HG03045 (cell line): ENCODE results near the gene SPN.
"Not testable (repeated sequence)": the region's sequence is repeated elsewhere in the genome, so short reads cannot be mapped to it uniquely, and the experiment has no call there.

Source experiments
- ATAC-seq: cut with Tn5 transposase; IDR thresholded peaks from one replicate; pipeline ENCODE4 v1.9.1; 2021; ENCODE audit warnings: mild to moderate bottlenecking, moderate library complexity; ENCODE audit not compliant: unreplicated experiment

The SPN gene

GRCh38 chr16:29675811-29676643, 13.0 kb downstream of the SPN start:
- ATAC-seq, result no peak

DNA sequence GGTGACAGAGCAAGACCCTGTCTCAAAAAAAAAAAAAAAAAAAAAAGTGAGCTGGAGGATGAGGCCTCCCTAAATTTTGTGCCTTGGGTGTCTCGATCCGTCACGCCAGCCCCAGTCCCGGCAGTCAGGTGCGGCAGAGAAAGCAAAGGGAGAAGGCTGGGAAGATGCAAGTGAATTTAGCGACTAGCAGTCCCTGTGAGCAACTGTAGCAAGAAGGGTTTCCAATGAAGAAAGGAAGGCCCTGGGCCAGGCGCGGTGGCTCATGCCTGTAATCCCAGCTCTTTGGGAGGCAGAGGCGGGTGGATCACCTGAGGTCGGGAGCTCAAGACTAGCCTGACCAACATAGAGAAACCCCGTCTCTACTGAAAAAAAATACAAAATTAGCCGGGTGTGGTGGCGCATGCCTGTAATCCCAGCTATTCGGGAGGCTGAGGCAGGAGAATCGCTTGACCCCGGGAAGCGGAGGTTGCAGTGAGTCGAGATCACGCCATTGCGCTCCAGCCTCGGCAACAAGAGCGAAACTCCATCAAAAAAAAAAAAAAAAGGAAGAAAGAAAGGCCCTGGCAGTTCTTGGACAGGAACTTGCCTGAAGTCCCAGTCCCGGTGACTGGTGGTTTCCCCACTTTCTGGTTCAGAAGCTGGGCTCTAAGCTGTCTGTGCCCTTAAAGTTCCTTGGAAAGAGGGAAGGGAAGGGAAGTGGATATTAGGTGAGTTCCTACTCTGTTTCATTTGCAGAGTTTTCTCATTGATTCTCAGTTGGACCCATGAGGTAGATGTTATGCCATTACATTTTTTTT, 14.1 kb downstream of the SPN start:
- no peak for ATAC-seq

DNA sequence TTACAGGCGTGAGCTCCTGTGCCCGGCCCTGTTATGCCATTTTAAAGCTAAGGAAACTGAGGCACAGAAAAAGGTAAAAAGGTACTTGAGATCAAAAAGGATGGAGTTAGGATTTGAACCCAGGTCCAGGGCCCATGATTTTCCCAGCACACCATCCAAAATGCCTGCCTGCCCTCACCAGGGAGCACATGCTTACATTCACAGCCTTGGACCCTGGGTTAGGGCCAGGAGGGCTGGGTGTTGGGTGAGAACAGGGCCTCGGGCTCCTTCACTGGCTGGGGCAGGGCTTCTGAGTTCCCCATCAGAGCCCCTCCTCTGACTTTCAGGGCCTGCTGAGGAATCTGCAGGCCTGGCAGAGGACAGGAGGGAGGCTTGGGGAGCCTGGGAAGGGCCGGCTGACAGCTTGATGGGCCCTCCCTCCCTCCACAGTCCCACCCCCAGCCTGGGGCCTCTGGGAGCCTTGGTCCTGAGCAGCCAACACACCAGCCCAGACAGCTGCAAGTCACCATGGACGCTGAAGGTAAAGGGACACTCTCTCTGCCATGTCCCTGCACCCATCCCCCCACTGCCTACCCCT, 15.7 kb downstream of the SPN start, which contains the start of gene QPRT:
Gene QPRT, plus strand, starts transcription at position 490 of the 577 bp plus-strand sequence. Its CDS starts 18 bp downstream, at position 508.
- no peak for ATAC-seq

- no peak for ATAC-seq
Measured at GRCh38 chr16:29680180-29680598, 17.1 kb downstream of the SPN start.

- ATAC-seq, result no peak
Measured at GRCh38 chr16:29683543-29684090, 20.6 kb downstream of the SPN start.

GRCh38 chr16:29684679-29685078, 21.6 kb downstream of the SPN start:
- no peak for ATAC-seq

GRCh38 chr16:29686740-29687332, 23.8 kb downstream of the SPN start:
- ATAC-seq, result no peak

GRCh38 chr16:29687755-29688154, 24.7 kb downstream of the SPN start:
- no peak for ATAC-seq

- ATAC-seq, result no peak
Measured at GRCh38 chr16:29688172-29688571, 25.1 kb downstream of the SPN start.

DNA sequence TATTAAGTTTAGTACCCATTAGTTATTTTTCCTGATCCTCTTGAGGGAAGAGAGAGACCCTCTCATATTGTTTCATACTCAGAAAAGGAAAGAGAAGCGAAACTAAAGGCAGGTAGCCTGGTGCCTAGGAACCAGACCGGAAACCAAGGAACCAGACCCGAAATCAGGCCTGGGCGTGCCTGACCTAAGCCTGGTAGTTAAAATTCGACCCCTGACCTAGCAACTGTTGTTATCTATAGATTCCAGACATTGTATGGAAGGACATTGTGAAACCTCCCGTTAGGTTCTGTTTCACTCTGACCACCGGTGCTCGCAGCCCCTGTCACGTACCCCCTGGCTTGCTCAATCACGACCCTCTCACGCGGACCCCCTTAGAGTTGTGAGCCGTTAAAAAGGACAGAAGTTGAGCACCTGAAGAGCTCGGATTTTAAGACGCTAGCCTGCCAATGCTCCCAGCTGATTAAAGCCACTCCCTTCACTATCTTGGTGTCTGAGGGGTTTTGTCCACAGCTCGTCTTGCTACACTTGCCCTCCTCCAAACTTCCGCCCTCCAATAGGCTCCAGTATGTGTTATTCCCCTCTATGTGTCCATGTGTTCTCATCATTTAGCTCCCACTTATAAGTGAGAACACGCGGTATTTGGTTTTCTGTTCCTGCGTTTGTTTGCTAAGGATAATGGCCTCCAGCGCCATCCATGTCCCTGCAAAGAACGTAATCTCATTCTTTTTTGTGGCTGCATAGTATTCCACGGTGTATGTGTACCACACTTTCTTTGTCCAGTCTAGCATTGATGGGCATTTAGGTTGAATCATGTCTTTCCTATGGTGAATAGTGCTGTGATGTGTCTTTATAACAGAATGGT, 26.7 kb downstream of the SPN start:
- ATAC-seq, result not testable (repeated sequence)

DNA sequence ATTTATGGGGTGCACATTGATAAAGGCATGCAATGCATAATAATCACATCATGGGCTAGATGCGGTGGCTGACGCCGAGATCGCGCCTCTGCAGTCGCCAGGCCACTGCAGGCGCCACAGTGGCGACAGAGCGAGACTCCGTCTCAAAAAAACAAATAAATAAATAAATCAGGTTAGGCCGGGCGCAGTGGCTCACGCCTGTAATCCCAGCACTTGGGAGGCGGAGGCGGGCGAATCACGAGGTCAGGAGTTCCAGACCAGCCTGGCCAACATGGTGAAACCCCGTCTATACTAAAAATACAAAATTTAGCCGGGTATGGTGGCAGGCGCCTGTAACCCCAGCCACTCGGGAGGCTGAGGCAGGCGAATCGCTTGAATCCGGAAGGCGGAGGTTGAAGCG, 29.6 kb downstream of the SPN start:
- not testable (repeated sequence) for ATAC-seq

- ATAC-seq, result no peak
Measured at GRCh38 chr16:29694384-29695195, 31.5 kb downstream of the SPN start.

DNA sequence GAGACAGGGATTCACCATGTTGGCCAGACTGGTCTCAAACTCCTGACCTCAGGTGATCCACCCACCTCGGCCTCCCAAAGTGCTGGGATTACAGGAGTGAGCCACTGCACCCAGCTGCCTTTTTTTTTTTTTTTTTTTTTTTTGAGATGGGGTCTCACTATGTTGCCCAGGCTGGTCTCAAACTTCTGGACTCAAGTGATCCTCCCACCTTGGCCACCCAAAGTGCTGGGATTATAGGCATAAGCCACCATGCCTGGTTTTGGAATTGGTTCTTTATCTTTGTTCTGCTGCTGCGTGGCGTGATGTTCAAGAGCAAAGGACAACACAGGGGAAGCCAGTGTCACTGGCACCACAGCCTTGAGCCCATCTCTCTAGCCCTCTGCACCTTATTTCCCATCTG, 32.6 kb downstream of the SPN start:
- not testable (repeated sequence) for ATAC-seq

DNA sequence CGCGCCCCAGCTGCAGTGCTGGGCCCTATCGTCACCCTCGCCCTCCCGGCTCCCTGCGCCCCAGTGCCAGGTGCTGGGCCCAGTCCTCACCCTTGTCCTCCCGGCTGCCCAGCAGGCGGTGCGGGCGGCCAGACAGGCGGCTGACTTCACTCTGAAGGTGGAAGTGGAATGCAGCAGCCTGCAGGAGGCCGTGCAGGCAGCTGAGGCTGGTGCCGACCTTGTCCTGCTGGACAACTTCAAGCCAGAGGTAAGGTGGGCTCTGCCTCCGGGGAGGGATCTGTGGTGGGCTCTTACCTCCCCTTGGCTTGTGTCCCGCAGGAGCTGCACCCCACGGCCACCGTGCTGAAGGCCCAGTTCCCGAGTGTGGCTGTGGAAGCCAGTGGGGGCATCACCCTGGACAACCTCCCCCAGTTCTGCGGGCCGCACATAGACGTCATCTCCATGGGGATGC, 33.9 kb downstream of the SPN start:
- ATAC-seq, result no peak

GRCh38 chr16:29697391-29697790, 34.3 kb downstream of the SPN start:
- ATAC-seq, result no peak

- no peak for ATAC-seq
Measured at GRCh38 chr16:29698042-29698441, 35.0 kb downstream of the SPN start.

GRCh38 chr16:29698484-29699323, 35.7 kb downstream of the SPN start:
- no peak for ATAC-seq
